SK-N-SH (cell line): ENCODE results near the gene CXADR.

Experiments
- CHD2 ChIP-seq: fragments of 150-350 bp; IDR thresholded peaks from 2 replicates; pipeline ENCODE4 v1.6.1; 2018; ENCODE audit warnings: low read length; ENCODE audit not compliant: partially characterized antibody
- CTCF ChIP-seq: fragments of 200-600 bp; sonication (generic); IDR thresholded peaks from 2 replicates; pipeline ENCODE4 v1.6.1; 2017; ENCODE audit warnings: antibody characterized with exemption, mild to moderate bottlenecking, moderate library complexity
- EP300 ChIP-seq, 2 experiments: IDR thresholded peaks; 2 replicates each; pipeline versions ENCODE4 v1.4.0 to v1.6.1; 2012; ENCODE audit warnings: borderline replicate concordance in 1 of 2, low read depth in 1 of 2, low read length in 1 of 2
- EZH2phosphoT487 ChIP-seq: fragments of 200-600 bp; sonication (generic); IDR thresholded peaks from 2 replicates; pipeline ENCODE4 v1.6.1; 2017; ENCODE audit warnings: low read depth, mixed run types, mild to moderate bottlenecking, antibody characterized with exemption, moderate library complexity, borderline replicate concordance
- FOXM1 ChIP-seq: IDR thresholded peaks from 2 replicates; pipeline ENCODE4 v1.4.0; 2012; ENCODE audit warnings: low read depth, mild to moderate bottlenecking
- MAX ChIP-seq: IDR thresholded peaks from 2 replicates; pipeline ENCODE4 v1.4.0; 2012; ENCODE audit warnings: low read depth
- NRF1 ChIP-seq: IDR thresholded peaks from 2 replicates; pipeline ENCODE4 v1.6.1; 2012; ENCODE audit warnings: low read depth, mild to moderate bottlenecking, low read length
- POLR2AphosphoS5 ChIP-seq: IDR thresholded peaks from 2 replicates; pipeline ENCODE4 v1.6.1; 2012; ENCODE audit warnings: low read depth, low read length
- RAD21 ChIP-seq: IDR thresholded peaks from 2 replicates; pipeline ENCODE4 v1.6.1; 2012; ENCODE audit warnings: mild to moderate bottlenecking, low read length
- RFX5 ChIP-seq: IDR thresholded peaks from 2 replicates; pipeline ENCODE4 v1.6.1; 2012; ENCODE audit warnings: mild to moderate bottlenecking, improper control_type of control experiment, low read length
- SMC3 ChIP-seq: IDR thresholded peaks from 2 replicates; pipeline ENCODE4 v1.6.1; 2012; ENCODE audit warnings: low read depth, low read length, improper control_type of control experiment
- TAF1 ChIP-seq: IDR thresholded peaks from 2 replicates; pipeline ENCODE4 v1.6.1; 2012; ENCODE audit warnings: low read depth, mild to moderate bottlenecking, low read length, moderate library complexity, borderline replicate concordance
- TEAD4 ChIP-seq: IDR thresholded peaks from 2 replicates; pipeline ENCODE4 v1.4.0; 2012; ENCODE audit warnings: mild to moderate bottlenecking, borderline replicate concordance; ENCODE audit not compliant: insufficient read depth
- YY1 ChIP-seq: IDR thresholded peaks from 2 replicates; pipeline ENCODE4 v1.4.0; 2012; ENCODE audit warnings: low read depth, mild to moderate bottlenecking

GRCh38 chr21:17523007-17523451, 10.2 kb downstream of the CXADR start:
- TF ChIP-seq FOXM1 (no peak), CTCF (no peak), POLR2AphosphoS5 (no peak), TAF1 (no peak), SMC3 (no peak), EP300 (IDR thresholded peaks at IDR 0.05; ENCODE audit: borderline replicate concordance in 1 of 2, low read depth in 1 of 2, low read length in 1 of 2) (no peak), RFX5 (no peak), YY1 (no peak), TEAD4 (no peak), NRF1 (no peak), MAX (no peak), CHD2 (no peak), RAD21 (no peak), EZH2phosphoT487 (no peak)
